ENCODE data around the gene LETM1.

The LETM1 gene

DNA sequence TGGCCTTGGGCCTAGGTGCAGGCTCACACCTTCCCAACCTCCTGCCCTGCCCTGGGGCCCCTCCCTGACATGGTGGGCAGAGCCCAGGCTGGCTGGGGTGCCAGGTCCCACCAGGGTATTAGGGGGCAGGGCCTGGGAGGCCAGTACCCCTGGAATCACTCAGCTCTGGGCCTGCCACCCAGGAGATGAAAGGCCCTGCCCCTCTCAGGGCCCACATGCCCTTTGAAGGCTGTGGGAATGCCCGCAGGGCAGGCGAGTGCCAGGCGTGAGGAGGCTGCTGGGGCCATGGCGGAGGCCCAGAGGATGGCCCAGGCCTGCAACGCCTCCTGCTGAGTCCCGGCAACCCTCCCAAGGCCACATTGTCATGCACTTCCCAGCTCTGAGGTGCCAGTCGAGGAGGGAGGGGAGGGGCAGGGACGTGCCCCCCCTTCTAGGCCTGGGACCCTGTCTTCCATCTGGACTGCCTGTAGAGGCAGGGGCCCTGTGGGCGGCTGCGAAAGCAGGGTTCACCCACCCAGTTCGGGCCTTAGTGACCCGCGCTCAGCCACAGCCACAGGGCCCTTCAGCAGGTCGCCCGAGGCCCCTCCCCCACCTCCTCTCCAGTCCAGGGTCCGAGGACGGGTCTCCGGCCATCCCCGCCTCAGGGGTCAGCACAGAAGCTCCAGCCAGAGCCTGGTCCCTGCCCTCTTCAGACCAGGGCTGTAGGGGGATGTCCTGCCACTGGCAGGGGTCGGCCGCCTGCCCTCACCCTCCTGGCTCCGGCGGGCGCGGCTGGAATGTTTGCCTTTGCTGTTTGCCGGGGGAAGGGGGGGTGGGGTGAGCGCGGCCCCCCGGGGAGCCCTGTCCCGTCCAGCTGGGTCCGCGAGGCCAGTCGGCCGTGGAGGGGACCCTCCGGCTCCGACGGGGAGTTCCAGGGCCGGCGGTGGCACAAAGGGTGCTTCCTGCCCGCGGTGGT lies 89.6 kb downstream of the LETM1 start:
- DNase-seq: peak in 4 of 58 donors; percentile 12 to 43 (median 34)

- DNase-seq: no peak
These were observed 90.4 kb downstream of the LETM1 start for GRCh38 chr4:1765409-1766072.

- no peak for DNase-seq
These were observed 91.3 kb downstream of the LETM1 start for GRCh38 chr4:1764670-1765069.

DNA sequence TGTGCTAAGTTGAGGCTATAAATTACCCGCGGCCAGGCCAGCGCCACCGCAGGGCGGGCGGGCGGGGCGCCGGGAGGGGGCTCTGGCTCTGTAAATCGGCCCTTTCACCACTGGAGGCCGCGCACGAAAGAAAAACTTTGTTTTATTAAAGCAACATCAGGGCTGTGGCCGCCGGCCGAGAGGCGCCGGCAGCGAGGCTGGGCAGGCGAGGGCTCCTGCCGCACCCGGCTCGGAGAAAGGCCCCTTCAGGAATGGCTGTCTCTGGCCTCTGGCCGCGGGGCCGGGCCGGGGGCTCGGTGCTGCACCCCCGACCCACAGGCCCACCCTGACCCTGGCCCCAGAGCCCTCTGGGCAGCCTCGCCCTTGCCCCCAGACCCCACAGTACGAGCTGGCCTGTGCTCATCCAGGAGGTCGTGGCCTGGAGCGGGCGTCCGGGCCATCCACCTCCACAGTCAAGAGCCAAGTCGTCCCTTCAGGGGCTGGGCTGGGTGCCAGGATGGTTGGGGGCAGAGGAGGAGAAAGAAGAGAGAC lies 92.3 kb downstream of the LETM1 start:
- DNase-seq: peak in 40 of 58 donors; percentile 14 to 72 (median 44)

DNA sequence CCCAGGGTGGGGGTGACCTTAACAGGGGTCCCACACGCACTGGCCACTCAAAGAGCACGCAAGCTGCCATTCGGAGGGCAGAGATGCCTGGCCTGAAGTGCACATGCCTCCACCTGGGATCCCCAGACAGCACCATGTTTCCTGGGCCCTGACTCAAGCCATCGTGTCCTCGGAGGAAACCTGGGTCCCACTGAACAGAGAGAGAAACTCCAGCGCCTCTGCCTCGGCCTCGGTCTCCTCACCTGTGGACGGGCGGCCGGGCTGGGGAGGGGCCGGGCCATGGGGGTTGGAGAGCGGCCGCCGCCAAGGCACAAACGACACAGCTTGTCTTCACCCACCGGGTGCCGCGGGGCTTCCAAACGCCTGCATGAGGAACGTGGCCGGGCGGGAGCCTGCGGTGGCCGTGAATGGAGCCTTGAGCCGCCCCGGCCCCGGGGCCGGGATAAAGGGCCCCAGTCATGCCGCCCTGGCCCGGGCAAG lies 92.8 kb downstream of the LETM1 start:
- peak in 1 of 58 donors; percentile 59 for DNase-seq

DNA sequence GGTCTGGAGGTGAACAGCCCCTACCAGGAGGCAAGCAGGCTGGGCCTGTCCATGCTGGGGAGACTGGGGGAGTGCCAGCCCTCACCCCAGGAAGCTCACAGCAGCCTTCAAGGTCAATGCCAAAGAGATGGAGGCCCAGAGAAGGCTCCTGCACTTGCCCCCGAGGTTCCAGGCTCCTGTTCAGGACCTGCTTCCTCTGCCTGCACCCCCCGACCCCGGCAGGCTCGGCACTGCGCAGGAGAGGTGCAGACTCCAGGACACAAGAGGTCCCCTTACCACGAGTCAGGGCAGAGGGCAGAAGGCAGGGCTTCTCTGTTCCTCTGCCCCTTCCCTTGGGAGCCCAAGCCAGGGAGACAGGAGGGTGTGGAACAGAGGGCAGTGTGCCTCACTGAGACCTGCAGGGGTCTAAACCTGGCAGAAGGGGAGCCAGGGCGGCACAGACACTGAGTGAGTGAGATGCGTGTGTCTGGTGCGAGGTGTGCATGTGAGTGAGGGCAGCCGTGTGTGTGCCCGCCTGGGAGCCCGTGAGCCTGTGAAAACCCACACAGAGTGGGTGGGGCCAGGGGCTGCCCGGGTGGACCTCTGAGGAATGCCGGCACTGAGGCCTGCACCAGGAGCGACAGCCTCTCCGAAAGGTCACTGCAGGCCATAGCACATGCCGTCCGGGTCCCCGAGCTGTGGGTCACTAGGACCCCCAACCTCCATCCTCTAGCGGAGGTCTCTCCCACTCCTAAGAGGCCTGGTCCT lies 93.5 kb downstream of the LETM1 start:
- DNase-seq: no peak

Data from anterior cingulate cortex (tissue), 58 donors.